ENCODE data around the gene GIMAP5.
A peak's percentile ranks its signal among the peaks of the same experiment; 100 is the strongest.

The GIMAP5 gene

GRCh38 chr7:150733482-150734095 is 3.6 kb upstream of the GIMAP5 start:
- intact Hi-C loops (cut with DNase I): no loop called here
- DNase-seq: peak in 1 of 42 donors; percentile 26

GRCh38 chr7:150734254-150734653 is 3.0 kb upstream of the GIMAP5 start:
- peak in 1 of 42 donors; percentile 9 for DNase-seq
- intact Hi-C loops (cut with DNase I): no loop called here

DNA sequence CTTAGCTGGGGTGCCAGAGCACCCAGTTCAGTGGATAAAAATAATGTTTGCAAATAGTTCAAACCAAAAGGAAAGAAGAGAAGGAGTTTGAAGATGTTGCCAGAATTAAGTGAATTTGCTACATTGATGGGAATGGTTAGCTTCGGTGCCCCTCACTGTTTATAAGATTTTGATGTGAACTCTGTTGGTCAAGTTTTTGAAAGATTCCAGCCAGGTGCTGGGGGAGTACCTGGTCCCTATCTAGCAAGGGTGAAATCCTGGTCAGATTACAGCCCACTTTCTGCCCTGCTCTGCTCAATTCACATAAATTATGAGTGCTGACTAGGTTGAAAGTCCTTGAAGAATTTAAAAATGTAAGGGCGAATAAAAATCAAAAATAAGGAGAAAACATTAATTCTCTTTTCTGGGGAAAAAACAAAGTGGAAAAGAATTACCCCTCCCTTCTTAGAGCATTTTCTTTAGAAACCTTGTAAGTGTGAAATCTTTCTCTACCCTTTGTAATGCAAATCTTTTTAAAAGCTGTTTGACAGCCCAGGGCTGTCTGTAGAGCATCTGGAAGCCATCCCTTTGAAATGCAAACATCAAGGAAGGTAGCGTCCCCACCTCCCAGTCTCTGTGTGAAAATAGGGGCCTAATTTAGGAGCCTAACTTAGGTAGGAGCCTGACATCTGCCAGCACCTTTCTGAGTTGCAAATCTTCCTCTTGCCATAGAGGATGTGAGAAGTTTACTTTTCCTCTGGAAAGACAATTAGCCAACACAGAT is 1.4 kb upstream of the GIMAP5 start:
- peak in 1 of 42 donors; percentile 14 for DNase-seq
- intact Hi-C loops (cut with DNase I): no loop called here

DNA sequence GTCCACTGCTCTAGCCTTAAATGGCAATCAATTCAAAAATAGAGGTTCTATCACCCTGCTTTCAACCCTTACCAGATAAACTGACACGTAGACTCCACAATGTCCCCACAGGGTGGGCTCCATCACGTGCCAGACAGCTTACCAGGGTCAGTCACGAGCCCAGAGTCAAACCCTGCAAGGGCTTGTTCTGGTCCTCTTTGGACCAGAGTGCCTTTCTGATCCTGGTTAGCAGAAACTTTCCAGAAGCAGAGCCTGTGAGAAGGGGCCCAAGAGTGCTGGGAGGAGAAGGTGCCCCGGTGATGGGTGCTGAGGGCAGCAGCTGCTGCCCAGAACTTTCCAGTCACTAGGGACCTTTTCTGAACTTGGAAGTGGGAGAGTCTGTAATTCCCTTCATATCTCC is 354 bp upstream of the GIMAP5 start:
- intact Hi-C loops (cut with DNase I): no loop called here
- DNase-seq: no peak

DNA sequence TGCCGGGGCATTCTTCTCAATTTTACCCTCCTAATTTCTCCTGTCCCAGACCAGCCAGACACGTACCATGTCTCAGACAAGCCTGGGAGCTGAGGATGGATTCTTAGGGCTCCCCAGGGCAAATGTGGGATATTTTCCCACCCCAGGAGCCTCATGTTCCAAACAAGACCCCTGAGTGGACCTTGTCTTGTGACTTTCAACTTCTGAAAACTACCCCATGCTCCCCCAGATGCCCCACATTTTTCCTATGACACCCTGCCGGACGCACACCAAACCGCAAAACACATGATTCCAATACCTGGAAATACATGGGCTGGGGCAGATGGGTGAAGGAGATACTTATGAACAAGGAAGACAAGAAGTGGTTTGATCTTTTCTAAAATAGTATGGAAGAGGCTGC is 874 bp downstream of the GIMAP5 start:
- peak in 1 of 42 donors; percentile 35 for DNase-seq
- intact Hi-C loops (cut with DNase I): no loop called here

- intact Hi-C loops (cut with DNase I): no loop called here
- DNase-seq: peak in 1 of 42 donors; percentile 13
Measured at GRCh38 chr7:150738591-150739001, 1.4 kb downstream of the GIMAP5 start.

GRCh38 chr7:150739033-150739432 is 1.8 kb downstream of the GIMAP5 start:
- peak in 1 of 42 donors; percentile 16 for DNase-seq
- intact Hi-C loops (cut with DNase I): no loop called here

GRCh38 chr7:150740053-150740452 is 2.8 kb downstream of the GIMAP5 start:
- intact Hi-C loops (cut with DNase I): no loop called here

DNA sequence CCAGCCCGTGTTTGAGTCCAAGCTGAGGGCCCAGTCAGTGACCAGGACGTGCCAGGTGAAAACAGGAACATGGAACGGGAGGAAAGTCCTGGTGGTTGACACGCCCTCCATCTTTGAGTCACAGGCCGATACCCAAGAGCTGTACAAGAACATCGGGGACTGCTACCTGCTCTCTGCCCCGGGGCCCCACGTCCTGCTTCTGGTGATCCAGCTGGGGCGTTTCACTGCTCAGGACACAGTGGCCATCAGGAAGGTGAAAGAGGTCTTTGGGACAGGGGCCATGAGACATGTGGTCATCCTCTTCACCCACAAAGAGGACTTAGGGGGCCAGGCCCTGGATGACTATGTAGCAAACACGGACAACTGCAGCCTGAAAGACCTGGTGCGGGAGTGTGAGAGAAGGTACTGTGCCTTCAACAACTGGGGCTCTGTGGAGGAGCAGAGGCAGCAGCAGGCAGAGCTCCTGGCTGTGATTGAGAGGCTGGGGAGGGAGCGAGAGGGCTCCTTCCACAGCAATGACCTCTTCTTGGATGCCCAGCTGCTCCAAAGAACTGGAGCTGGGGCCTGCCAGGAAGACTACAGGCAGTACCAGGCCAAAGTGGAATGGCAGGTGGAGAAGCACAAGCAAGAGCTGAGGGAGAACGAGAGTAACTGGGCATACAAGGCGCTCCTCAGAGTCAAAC is 5.2 kb downstream of the GIMAP5 start:
- intact Hi-C loops (cut with DNase I): no loop called here
- no peak for DNase-seq

More at GRCh38 chr7:150740053-150740452, 2.8 kb downstream of the GIMAP5 start:
- peak in 1 of 42 donors; percentile 38 for DNase-seq

- DNase-seq: no peak
- intact Hi-C loops (cut with DNase I): no loop called here
Measured at GRCh38 chr7:150744041-150744656, 6.9 kb downstream of the GIMAP5 start.

- no peak for DNase-seq
- intact Hi-C loops (cut with DNase I): no loop called here
Measured at GRCh38 chr7:150745086-150745485, 7.9 kb downstream of the GIMAP5 start.

DNA sequence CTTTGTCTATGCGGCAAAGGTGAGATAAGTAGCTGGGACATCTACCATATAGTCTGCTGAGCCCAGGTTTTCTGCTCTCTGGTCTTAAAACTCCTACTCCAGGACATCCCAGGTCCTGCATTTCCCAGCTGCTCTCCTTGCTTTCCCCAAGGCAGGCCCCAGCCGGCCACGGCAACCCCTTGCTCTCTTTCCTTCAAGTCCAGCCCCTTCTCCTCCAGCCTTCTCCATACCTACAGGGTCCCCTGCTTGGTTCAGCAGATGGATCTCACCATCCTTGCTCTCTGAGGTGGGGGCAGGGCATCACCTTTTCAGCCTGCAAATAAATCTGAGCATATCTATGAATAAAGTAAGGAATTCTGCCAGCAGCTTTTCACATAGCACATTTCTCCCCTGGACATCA is 8.7 kb downstream of the GIMAP5 start:
- intact Hi-C loops (cut with DNase I): no loop called here
- DNase-seq: no peak

DNA sequence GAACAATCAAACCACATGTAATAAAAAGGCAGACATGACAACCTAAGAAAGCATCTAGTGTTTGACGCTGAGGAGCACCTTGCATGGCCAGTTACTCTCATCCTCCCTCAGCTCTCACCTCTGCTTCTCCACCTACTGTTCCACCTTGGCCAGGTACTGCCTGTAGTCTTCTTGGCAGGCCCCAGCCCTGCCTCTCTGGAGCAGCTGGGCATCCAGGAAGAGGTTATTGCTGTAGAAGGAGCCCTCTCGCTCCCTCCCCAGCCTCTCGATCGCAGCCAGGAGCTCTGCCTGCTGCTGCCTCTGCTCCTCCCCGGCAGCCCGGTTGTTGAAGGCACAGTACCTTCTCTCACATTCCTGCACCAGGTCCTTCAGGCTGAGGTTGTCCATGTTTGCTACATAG is 9.7 kb downstream of the GIMAP5 start:
- no peak for DNase-seq
- intact Hi-C loops (cut with DNase I): no loop called here

DNA sequence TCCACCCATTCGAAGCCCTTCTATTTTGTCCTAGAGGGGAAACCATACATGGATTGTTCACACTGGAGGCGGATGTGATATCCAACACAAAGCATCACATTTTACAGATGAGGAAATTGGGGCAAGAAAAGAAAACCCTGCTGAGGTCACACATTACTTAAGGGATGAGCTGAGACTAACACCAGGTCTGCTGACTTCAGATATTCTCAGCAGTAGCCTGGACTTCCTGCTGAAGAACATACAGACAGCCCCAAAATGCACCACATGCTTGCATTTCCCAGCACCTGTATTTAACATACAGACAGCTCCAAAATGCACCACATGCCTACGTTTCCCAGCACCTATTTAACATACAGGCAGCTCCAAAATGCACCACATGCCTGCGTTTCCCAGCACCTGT is 11.2 kb downstream of the GIMAP5 start:
- intact Hi-C loops (cut with DNase I): no loop called here
- DNase-seq: no peak

GRCh38 chr7:150751702-150752101 is 14.5 kb downstream of the GIMAP5 start:
- intact Hi-C loops (cut with DNase I): no loop called here

GRCh38 chr7:150753239-150753638 is 16.0 kb downstream of the GIMAP5 start:
- DNase-seq: peak in 12 of 42 donors; percentile 18 to 41 (median 26)
- intact Hi-C loops (cut with DNase I): no loop called here

More at GRCh38 chr7:150751702-150752101, 14.5 kb downstream of the GIMAP5 start:
- DNase-seq: no peak

DNA sequence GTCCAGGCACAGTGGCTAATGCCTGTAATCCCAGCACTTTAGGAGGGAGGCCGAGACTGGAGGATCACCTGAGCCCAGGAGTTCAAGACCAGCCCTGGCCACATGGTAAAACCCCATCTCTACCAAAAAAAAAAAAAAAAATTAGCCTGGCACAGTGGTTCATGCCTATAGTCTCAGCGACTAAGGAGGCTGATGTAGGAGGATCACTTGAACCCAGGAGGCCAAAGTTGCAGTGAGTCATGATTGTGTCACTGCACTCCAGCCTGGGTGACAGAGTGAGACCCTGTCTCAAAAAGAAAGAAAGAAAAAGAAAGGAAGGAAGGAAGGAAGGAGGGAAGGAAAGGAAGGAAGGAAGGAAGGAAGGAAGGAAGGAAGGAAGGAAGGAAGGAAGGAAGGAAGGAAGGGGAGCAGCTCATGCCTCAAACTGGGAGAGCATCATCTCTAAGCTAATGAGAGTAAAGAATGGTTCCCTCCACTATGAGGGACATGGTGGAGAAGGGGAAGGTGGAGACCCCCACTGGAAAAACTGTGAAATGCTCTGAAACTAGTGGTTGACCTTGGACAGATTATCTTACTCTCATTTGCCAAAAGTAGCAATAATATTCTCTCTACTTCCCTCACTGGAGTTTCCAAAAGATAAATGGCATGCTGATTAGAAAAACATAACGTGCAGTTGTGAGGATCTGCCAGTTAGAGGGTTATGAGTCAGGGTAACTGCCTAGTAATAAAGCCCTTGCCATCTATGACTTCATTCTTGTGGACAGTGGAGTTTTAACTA is 16.8 kb downstream of the GIMAP5 start:
- intact Hi-C loops (cut with DNase I): no loop called here
- no peak for DNase-seq

GRCh38 chr7:150754951-150755350 is 17.7 kb downstream of the GIMAP5 start:
- DNase-seq: no peak
- intact Hi-C loops (cut with DNase I): loop anchor here (5.0 kb wide), 1 partner anchor 308 kb away; no protein-coding TSS in a partner anchor
